T-helper 17 cell (primary cell): ENCODE measurements around the gene UBE2F. TPM values are rescaled to one million over a fixed set of nuclear protein-coding genes. Genes with fewer than 3 reads are reported as not detected.
"Not testable (repeated sequence)": the region's sequence is repeated elsewhere in the genome, so short reads cannot be mapped to it uniquely, and the experiment has no call there.

Source experiments
- ATAC-seq: fragments of 150-1000 bp; cut with Tn5 transposase; 2 replicates; pipeline ENCODE4 v1.10.0; 2021; ENCODE audit warnings: mild to moderate bottlenecking, moderate library complexity
- DNase-seq, 3 donors: peaks; one replicate each; pipeline versions ENCODE4 v3.0.0 to v3.0.0-alpha.2; 2020 to 2021
- H3K9me3 ChIP-seq: one replicate; pipeline ENCODE4 v1.7.0; 2013; ENCODE audit warnings: low read length, mild to moderate bottlenecking; ENCODE audit not compliant: control insufficient read depth, poor library complexity, severe bottlenecking
- H3K27ac Mint-ChIP-seq: one replicate; pipeline ENCODE4 v1.8.0; 2022; ENCODE audit warnings: mild to moderate bottlenecking, moderate library complexity, mixed read lengths
- H3K27me3 Mint-ChIP-seq: one replicate; pipeline ENCODE4 v1.8.0; 2022; ENCODE audit warnings: mixed read lengths
- H3K36me3 Mint-ChIP-seq: one replicate; pipeline ENCODE4 v1.8.0; 2022; ENCODE audit warnings: low read depth, mixed read lengths
- H3K4me1 Mint-ChIP-seq: one replicate; pipeline ENCODE4 v1.8.0; 2022; ENCODE audit warnings: mild to moderate bottlenecking, mixed read lengths
- H3K4me3 Mint-ChIP-seq: one replicate; pipeline ENCODE4 v1.8.0; 2022; ENCODE audit warnings: mild to moderate bottlenecking, moderate library complexity, mixed read lengths
- total RNA-seq, 4 donors: library from RNA in 2 of 4; stranded (reverse) in 2 of 4; gene quantifications; one replicate each; pipeline ENCODE4 v1.2.3 and lab custom pipeline; 2022 to 2026

UBE2F gene
- total RNA-seq, 2 donors from 2014 or later = 34.6 to 40.3 TPM

DNA sequence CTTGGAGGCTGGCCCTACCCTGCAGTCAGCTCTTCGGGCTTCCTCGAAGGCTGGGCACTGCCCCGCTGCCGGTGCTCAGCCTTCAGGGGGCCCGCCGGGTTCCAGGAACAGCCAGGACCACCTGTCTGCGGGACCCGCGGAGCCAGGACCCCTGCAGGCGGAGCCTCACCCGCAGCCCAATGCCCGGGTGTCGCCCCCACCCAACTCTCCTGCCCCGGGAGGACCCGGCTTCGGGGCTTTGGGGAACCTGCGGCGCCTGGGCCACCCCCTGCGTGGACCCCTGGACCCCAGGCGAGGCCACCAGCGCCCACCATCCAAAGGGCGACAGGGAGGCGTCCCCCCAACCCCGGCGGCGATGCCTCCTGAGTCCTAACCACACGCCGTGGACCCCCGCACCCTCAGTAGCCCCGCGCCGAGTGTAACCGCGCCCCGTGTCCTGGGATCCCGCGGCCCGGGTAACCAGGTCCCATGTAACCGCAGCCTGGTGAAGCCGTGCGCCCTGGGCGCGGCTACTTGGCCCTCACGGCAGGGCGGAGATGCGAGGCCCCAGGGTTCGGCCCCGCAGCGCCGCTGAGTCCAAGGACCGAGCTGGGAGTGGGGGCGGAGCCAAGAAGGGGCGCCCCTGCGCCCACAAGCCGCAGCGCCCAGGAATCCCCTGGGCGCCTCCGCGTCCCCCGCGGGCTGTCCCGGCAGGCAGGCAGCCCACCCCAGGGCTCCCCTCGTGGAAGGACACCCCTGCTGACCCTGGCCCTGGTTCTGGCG is 11.0 kb upstream of the UBE2F start:
- H3K27ac Mint-ChIP-seq = no peak overlapping the region
- ATAC-seq (no peak), DNase-seq (no peak)
- H3K27me3 Mint-ChIP-seq = peaks cover 20% of the 10 kb centered on the region
- peaks cover 3% of the 10 kb centered on the region for H3K36me3 Mint-ChIP-seq
- no peaks in the 10 kb centered on the region for H3K9me3 ChIP-seq
- H3K4me3 Mint-ChIP-seq = no peak overlapping the region
- peaks cover 9% of the 10 kb centered on the region for H3K4me1 Mint-ChIP-seq

DNA sequence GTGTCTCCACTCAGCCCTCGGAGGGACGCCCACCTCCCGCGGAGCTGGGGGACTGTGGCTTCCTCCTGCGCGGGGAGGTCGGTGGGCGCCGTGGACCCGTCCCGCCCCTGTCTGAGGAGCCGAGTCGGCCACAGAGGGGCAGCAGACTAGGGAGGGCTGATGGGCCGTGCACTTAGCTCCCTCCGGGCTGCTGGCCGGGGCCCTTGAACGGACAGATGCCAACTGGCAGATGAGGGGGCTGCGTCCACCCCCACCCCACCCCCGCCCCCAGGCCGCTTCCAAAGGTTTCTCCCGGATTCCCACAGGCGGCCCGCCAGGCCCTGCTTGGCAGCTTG is 10.4 kb upstream of the UBE2F start:
- Mint-ChIP-seq H3K36me3 (peaks cover 3% of the 10 kb centered on the region), H3K4me3 (no peak overlapping the region), H3K27me3 (peaks cover 20% of the 10 kb centered on the region), H3K27ac (no peak overlapping the region), H3K4me1 (peaks cover 9% of the 10 kb centered on the region)
- ATAC-seq (no peak), DNase-seq (no peak)
- no peaks in the 10 kb centered on the region for H3K9me3 ChIP-seq

DNA sequence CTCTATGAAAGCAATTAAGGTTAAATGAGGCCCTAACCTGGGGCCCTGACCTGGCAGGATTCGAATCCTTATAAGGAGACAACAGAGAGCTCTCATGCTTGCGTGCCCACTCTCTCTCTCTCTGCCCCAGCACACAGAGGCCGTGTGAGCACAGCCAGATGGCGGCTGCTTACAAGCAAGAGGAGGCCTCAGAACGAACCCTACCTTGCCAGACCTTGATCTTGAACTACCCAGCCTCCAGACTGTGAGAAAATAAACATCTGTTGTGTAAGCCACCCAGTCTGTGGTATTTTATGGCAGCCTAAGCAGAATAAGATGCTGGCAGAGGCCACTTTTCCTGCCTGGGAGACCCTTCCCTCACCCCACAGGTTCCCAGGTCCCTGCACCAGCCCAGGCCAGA is 5.2 kb upstream of the UBE2F start:
- H3K27ac Mint-ChIP-seq = no peak overlapping the region
- H3K4me3 Mint-ChIP-seq = no peak overlapping the region
- H3K4me1 Mint-ChIP-seq = peaks cover 9% of the 10 kb centered on the region
- DNase-seq (no peak), ATAC-seq (no peak)
- H3K36me3 Mint-ChIP-seq = peaks cover 3% of the 10 kb centered on the region
- no peaks in the 10 kb centered on the region for H3K9me3 ChIP-seq
- H3K27me3 Mint-ChIP-seq = peaks cover 11% of the 10 kb centered on the region

DNA sequence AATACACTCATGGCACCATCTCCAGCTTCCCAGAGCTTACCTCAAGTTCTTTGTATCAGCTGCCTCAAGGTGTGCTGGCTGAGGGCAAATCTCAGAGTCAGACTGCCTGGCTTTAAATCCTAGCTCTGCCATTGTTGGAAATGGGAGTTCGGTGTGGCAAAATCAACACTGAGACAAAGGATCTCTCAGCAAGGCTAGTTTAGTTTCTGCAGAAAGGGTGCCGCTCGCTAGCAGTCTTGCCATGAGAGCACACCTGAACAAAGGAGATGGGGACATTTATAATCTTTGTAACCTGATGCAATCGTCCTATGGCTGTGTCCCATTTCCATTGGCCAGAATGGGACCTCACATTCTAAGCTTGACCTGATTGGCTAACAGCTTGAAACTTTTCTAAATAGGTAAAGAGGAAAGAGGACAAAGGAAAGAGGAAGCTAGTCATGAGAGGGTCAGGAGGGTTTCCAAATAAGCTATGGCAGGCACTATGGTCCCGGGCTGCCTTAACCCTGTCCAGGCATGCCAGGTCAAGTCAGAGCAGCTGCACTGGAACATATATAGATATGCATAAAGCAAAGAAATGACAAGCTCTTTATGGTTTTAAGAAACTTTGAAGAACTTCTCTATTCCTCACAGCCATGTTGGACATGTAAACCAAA is 4.3 kb upstream of the UBE2F start:
- DNase-seq (no peak), ATAC-seq (no peak)
- Mint-ChIP-seq H3K27ac (no peak overlapping the region), H3K4me3 (no peak overlapping the region), H3K36me3 (no peaks in the 10 kb centered on the region), H3K27me3 (peaks cover 2% of the 10 kb centered on the region), H3K4me1 (peaks cover 7% of the 10 kb centered on the region)
- H3K9me3 ChIP-seq = no peaks in the 10 kb centered on the region

DNA sequence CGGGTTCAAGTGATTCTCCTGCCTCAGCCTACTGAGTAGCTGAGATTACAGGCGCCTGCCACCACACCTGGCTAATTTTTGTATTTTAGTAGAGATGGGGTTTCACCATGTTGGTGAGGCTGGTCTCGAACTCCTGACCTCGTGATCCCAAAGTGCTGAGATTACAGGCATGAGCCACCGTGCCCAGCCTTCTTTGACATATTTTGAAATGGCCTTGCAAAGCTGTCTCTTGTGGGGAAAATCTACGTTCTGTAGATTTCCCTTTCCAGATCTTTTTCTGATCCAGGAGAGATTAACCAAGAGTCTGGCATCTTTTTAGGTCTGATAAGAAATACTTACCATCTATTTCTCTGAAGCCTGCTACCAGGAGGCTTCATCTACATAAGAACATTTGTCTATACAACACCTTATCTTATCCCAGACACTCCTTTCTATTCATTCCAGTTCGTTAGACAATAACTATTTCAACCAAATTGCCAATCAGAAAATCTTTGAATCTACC is 3.3 kb upstream of the UBE2F start:
- ATAC-seq, H3K4me3 Mint-ChIP-seq, H3K27ac Mint-ChIP-seq, DNase-seq, H3K9me3 ChIP-seq, H3K27me3 Mint-ChIP-seq, H3K36me3 Mint-ChIP-seq: not testable (repeated sequence)
- H3K4me1 Mint-ChIP-seq = peaks cover 17% of the 10 kb centered on the region

DNA sequence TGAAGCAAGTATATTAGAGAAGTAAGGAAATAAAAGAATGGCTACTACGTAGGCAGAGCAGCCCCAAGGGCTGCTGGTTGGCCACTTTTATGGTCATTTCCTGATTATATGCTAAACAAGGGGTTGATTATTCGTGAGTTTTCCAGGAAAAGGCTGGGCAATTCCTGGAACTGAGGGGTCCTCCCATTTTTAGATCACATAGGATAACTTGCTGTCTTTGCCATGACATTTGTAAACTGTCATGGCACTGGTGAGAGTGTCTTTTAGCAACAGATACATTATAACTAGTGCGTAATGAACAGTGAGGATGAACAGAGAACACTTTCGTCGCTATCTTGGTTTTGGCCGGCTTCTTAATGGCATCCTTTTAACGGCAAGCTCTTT is 2.6 kb upstream of the UBE2F start:
- Mint-ChIP-seq H3K27me3 (no peaks in the 10 kb centered on the region), H3K4me1 (peaks cover 23% of the 10 kb centered on the region), H3K4me3 (no peak overlapping the region), H3K36me3 (no peaks in the 10 kb centered on the region), H3K27ac (no peak overlapping the region)
- no peaks in the 10 kb centered on the region for H3K9me3 ChIP-seq
- ATAC-seq (no peak), DNase-seq (no peak)

DNA sequence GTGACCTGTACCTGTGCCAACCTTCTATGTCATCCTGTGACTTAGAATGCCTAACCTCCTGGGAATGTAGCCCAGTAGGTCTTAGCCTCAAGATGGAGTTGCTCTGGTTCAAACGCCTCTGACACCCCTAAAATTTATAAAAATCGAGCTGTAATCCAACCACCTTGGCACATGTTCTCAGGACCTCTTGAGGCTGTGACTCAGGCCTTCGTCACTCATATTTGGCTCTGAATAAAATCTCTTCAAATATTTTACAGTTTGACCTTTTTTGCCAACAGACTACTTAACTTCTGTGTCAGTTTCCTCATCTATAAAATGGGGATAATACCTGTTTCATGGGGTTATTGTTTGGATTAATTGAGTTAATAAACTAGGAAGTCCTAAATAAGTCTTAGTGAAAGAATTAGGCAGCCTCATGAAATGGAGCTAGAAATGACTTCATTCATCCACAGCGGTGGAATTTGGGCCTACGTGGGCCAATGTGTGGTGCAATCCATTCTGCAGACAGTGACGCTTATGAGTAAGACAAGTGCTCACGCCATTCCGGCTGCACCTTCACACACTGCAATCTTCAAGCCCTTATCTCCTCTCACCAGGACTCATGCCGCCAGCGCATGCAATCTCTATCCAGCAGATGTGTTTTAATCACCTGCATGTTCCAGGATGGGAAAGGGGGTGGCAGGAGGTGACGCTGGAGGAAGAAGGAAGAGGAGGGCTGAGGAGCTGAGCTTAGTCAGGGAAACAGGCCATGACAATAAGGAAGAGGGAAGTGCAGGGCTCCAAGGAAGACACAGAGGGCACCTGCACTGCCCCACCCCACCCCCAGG is 2.0 kb upstream of the UBE2F start:
- H3K27ac Mint-ChIP-seq = no peak overlapping the region
- no peaks in the 10 kb centered on the region for H3K27me3 Mint-ChIP-seq
- no peaks in the 10 kb centered on the region for H3K9me3 ChIP-seq
- DNase-seq = no peak
- peaks cover 29% of the 10 kb centered on the region for H3K4me1 Mint-ChIP-seq
- H3K4me3 Mint-ChIP-seq = no peak overlapping the region
- ATAC-seq = no peak
- no peaks in the 10 kb centered on the region for H3K36me3 Mint-ChIP-seq

DNA sequence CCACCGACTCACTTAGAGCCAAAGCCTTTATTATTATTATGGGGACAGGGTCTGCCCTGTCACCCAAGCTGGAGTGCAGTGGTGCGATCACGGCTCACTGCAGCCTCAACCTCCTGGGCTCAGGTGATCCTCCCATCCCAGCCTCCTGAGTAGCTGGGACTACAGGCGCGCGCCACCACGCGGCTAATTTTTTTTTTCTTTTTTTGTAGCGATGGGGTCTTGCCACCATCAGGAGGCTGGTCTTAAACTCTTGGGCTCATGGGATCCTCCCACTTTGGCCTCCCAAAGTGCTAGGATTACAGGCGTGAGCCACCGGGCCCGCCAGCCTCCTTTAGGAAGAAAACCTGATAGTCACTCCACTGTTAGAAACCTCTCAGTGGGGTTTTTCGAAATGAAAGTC is 970 bp upstream of the UBE2F start:
- peak overlapping the region; percentile 87 for H3K27ac Mint-ChIP-seq
- H3K9me3 ChIP-seq = not testable (repeated sequence)

DNA sequence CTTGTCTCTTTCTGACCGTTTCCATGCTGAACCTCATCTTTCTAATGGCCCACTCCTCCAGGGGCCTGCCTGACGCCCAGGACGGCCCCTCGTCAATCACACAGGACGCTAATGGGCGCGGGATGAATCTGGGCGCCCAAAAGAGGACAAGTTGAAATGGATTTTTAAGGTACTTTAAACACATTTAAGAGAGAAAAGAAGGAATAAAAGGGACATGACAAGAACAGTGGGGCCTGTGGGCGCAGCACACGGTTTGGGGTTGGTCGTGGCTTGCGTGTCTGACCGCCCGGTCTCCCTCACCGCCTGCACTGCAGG is 607 bp upstream of the UBE2F start:
- Mint-ChIP-seq H3K4me1 (peaks cover 35% of the 10 kb centered on the region), H3K27ac (peak overlapping the region; percentile 87), H3K27me3 (no peaks in the 10 kb centered on the region), H3K4me3 (peak overlapping the region; percentile 91), H3K36me3 (no peaks in the 10 kb centered on the region)
- ATAC-seq = no peak
- H3K9me3 ChIP-seq = no peaks in the 10 kb centered on the region
- no peak for DNase-seq

More for the DNA sequence above, 970 bp upstream of the UBE2F start:
- peak overlapping the region; percentile 91 for H3K4me3 Mint-ChIP-seq
- not testable (repeated sequence) for H3K27me3 Mint-ChIP-seq, DNase-seq, H3K36me3 Mint-ChIP-seq, ATAC-seq
- peaks cover 35% of the 10 kb centered on the region for H3K4me1 Mint-ChIP-seq

DNA sequence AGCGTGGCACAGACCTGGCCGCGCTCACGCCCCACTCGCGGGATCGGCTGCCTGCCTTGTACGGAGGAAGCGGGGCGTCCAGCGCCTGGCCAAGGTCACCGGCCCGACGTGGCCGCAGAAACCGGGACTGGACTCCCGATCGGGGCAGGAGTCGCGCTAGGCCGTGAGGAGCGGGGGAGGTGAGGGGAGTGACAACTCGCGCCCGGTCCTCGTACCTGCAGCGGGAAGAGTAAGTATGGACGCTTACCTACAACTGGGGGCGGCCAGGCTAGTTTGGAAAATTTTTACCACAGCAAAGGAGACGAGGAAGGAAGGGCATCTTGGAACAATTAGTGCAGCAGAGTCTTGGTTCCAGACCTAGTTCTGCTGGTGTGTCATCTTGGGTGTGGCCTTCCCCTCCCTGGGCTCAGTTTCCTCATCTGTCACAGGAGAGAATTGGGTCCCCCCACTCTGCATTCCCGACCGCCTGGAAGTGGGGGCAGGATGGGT is 693 bp downstream of the UBE2F start:
- no peak for DNase-seq
- no peak for ATAC-seq
- H3K27me3 Mint-ChIP-seq = no peaks in the 10 kb centered on the region
- no peaks in the 10 kb centered on the region for H3K36me3 Mint-ChIP-seq
- H3K4me1 Mint-ChIP-seq = peaks cover 37% of the 10 kb centered on the region
- peak overlapping the region; percentile 91 for H3K27ac Mint-ChIP-seq
- no peaks in the 10 kb centered on the region for H3K9me3 ChIP-seq
- H3K4me3 Mint-ChIP-seq = peak overlapping the region; percentile 95

DNA sequence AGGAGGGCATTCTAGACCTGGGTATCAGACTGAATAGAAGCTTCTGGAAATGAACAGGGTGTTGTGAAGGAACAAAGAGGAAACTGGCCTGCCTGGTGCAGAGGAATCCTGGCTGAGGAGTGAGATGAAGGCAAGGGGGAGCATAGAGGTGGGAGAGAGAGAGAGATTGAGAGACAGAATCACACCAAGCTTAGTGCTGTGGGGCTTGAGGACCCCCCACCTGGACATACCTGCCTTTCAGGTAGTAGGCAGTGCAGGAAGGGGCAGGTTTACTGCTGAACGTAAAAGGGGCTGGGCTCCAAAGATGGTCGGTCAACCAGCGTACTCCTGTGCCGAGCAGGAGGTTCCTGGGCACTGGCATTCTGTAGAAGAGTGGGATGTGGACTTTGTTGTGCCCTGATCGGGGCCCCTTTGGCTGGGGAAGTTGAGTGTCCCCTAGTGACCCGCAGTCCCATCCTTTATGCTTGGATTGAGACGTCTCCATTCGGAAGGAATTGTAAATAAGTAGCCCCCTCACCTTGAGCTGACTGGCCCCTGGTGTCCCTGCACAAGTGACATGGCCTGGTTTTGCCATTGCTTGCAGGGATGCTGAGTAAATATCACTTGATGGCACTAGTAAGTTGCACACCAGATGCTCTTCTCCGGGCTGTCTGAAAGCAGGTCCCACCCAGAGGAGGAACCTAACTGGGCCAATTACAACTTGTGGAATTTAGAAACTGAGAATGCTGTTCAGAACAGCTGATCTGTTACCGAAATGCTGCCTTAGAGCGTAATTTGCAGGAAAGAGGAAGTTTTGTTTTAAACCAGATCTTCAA is 1.4 kb downstream of the UBE2F start:
- Mint-ChIP-seq H3K36me3 (no peaks in the 10 kb centered on the region), H3K27ac (peak overlapping the region; percentile 91), H3K4me1 (peaks cover 37% of the 10 kb centered on the region), H3K27me3 (no peaks in the 10 kb centered on the region), H3K4me3 (peak overlapping the region; percentile 95)
- no peaks in the 10 kb centered on the region for H3K9me3 ChIP-seq
- ATAC-seq (peak; percentile 43), DNase-seq (no peak)

DNA sequence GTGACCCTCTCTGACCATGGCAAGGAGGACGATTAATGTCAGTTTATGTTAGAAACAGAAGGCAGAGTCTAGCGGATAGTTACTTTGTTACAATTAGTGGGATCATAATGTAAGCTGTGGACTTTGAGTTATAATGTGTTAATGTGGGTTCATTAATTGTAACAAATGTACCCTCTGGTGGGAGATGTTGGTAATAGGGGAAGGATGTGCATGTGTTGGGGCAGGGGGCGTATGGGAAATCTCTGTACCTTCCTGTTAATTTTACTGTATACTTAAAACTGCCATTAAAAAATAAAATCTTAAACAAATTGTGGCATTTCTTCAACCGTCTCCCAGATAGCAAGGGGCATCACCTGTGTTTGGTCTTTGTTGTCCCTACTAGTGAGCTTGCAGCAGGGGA is 4.8 kb downstream of the UBE2F start:
- Mint-ChIP-seq H3K4me3 (no peak overlapping the region), H3K27ac (no peak overlapping the region)

DNA sequence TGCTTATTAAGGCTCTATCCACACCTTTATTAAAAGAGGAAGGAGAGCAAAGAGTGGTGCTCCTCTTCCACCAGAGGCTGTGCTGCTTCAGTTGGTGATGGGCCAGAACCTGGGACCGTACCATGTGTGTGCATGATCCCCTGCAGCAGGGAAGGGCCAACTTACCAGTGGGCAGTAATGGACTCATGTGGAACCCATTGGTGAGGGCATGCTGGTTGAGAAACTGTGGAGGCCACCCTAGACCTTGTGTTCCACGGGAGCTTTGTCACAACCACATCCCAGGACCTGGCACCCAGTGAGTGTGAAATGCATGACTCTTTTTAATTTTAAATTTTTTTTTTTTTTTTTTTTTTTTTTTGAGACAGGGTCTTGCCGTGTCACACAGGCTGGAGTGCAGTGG is 5.4 kb downstream of the UBE2F start:
- Mint-ChIP-seq H3K27me3 (no peaks in the 10 kb centered on the region), H3K4me1 (peaks cover 39% of the 10 kb centered on the region)
- ATAC-seq = no peak

More for the DNA sequence above, 4.8 kb downstream of the UBE2F start:
- DNase-seq = no peak
- H3K4me1 Mint-ChIP-seq = peaks cover 40% of the 10 kb centered on the region
- H3K27me3 Mint-ChIP-seq = no peaks in the 10 kb centered on the region
- ATAC-seq = no peak
- no peaks in the 10 kb centered on the region for H3K9me3 ChIP-seq
- peaks cover 3% of the 10 kb centered on the region for H3K36me3 Mint-ChIP-seq

More for the DNA sequence above, 5.4 kb downstream of the UBE2F start:
- no peak overlapping the region for H3K4me3 Mint-ChIP-seq
- H3K36me3 Mint-ChIP-seq = peaks cover 3% of the 10 kb centered on the region
- H3K27ac Mint-ChIP-seq = no peak overlapping the region
- DNase-seq = no peak
- H3K9me3 ChIP-seq = no peaks in the 10 kb centered on the region
